Left ventricle myocardium inferior (tissue), 1 donor: ENCODE data around the gene GSTP1. TPM values are rescaled to one million over a fixed set of nuclear protein-coding genes. Genes with fewer than 3 reads are reported as not detected.

Experiments used
- DNase-seq: peaks from one replicate; pipeline ENCODE4 v3.0.0-alpha.2; 2020
- H3K27ac ChIP-seq: fragments of 200-600 bp; replicated peaks from 2 replicates; pipeline ENCODE4 v1.8.0; 2021
- H3K27me3 ChIP-seq: fragments of 200-600 bp; 2 replicates; pipeline ENCODE4 v1.8.0; 2021; ENCODE audit warnings: low read depth
- H3K36me3 ChIP-seq: fragments of 200-600 bp; 2 replicates; pipeline ENCODE4 v1.8.0; 2021
- H3K4me1 ChIP-seq: fragments of 200-600 bp; 2 replicates; pipeline ENCODE4 v1.8.0; 2021
- H3K4me3 ChIP-seq: fragments of 200-600 bp; 2 replicates; pipeline ENCODE4 v1.8.0; 2021; ENCODE audit warnings: mild to moderate bottlenecking, moderate library complexity
- H3K9me3 ChIP-seq: fragments of 200-600 bp; replicated peaks from 2 replicates; pipeline ENCODE4 v1.8.0; 2021
- intact Hi-C: fragments of 100-400 bp; cut with micrococcal nuclease; formaldehyde crosslinking; loops from one replicate; pipeline ENCODE4 v1.11.0; 2022
- total RNA-seq: library from RNA; stranded (reverse); fragmentation: NEBNext Ultra II Directional; extraction: Animal tissue kit (Norgen Biotek cat#: 25700); gene quantifications from one replicate; pipeline ENCODE4 v1.2.1, GENCODE V29; 2021
- TF ChIP-seq, protein P1 (sequence below): fragments of 200-600 bp; IDR thresholded peaks from 2 replicates; pipeline ENCODE4 v1.8.0; 2021; ENCODE audit warnings: antibody characterized with exemption, mild to moderate bottlenecking, borderline replicate concordance
- donor health status: DM: no; HTN: yes; CAD: no; lungs with severe emphysema.

The GSTP1 gene
- total RNA-seq, 1 donor from 2014 or later: 313 TPM

DNA sequence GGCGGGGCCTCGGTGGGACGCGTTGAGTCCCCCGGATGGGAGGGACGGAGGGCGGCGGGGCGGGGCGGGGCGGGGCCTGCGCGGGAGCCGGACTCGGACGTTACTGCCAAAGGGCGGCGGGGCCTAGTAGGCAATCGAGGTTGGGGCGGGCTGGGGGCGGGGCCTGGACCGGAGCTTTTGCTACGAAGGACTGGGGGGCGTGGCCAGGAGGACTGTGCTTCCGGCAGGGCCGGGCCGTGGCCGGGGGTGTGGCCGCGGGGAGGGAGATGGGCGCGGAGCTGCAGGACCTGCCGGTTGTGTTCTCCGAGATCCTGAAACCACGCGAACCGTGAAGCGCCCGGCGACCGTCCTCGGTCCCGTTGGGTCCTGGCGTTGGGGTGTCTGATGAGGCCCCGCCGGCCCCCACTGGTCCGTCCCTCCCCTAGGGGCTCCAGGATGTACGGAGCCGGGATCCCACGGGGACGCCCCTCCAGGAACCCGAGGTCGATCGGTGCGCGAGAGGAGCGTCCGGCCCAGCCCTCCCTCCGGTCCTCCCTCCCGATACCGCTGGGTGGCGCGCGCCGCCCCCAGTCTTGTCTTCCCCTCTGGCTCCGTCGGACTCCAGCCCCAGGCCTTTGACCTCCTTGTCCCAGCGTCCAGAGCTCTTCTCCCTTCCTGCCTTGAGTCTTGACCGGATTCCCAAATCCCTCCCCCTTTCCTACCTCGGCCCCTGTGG is 46.8 kb downstream of the GSTP1 start:
- TF ChIP-seq, protein P1, sequence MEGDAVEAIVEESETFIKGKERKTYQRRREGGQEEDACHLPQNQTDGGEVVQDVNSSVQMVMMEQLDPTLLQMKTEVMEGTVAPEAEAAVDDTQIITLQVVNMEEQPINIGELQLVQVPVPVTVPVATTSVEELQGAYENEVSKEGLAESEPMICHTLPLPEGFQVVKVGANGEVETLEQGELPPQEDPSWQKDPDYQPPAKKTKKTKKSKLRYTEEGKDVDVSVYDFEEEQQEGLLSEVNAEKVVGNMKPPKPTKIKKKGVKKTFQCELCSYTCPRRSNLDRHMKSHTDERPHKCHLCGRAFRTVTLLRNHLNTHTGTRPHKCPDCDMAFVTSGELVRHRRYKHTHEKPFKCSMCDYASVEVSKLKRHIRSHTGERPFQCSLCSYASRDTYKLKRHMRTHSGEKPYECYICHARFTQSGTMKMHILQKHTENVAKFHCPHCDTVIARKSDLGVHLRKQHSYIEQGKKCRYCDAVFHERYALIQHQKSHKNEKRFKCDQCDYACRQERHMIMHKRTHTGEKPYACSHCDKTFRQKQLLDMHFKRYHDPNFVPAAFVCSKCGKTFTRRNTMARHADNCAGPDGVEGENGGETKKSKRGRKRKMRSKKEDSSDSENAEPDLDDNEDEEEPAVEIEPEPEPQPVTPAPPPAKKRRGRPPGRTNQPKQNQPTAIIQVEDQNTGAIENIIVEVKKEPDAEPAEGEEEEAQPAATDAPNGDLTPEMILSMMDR: peak; percentile 82
- peak; percentile 99 for DNase-seq
- Histone ChIP-seq H3K4me3 (peak overlapping the region; percentile 74), H3K9me3 (no peaks in the 10 kb centered on the region), H3K27me3 (peaks cover 12% of the 10 kb centered on the region), H3K27ac (peak overlapping the region; percentile 99), H3K36me3 (no peaks in the 10 kb centered on the region), H3K4me1 (peaks cover 45% of the 10 kb centered on the region)
- intact Hi-C loops: no loop called here

DNA sequence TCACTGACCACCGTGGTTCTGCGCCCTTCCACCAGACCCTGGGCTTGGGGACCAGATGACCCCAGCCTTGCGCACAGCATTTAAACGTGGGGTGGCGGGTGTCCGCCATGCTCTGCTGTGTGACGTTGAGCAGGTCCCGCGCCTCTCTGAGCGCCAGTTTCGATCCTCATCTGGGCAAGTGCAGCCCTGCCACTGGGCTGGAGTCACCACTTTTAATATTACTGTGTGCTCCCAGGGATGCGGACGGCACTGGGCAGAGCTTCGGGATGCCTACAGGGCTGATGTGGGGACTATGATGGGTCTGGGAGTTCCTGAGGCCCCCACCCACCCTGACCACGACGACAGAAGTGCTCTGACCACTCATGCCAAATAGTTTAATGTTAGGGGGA is 47.3 kb downstream of the GSTP1 start:
- peak overlapping the region; percentile 99 for H3K27ac ChIP-seq
- peak overlapping the region; percentile 74 for H3K4me3 ChIP-seq
- no peak for DNase-seq
- intact Hi-C loops: no loop called here
- H3K36me3 ChIP-seq: no peaks in the 10 kb centered on the region
- TF ChIP-seq, protein P1: peak; percentile 1
- H3K27me3 ChIP-seq: peaks cover 12% of the 10 kb centered on the region
- peaks cover 45% of the 10 kb centered on the region for H3K4me1 ChIP-seq
- H3K9me3 ChIP-seq: no peaks in the 10 kb centered on the region

DNA sequence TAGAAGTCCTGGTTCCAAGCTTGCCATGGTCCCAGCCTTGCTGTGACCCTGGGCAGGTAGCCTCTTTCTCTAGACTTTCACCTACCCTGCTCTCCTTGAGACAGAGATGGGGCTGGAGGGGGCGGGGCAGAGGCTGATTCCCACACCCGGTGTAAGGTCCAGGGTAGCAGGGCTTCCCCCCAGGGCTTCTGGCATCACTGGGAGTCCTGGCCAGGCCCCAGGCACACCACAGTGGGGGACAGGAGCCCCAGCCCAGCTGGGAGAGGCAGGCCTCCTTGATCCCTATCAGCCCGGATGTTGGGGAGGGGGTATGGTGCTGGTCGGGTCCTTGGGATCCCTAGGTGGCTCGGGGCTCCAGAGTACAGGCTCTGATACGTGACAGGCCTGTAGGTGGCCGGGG is 47.8 kb downstream of the GSTP1 start:
- Histone ChIP-seq H3K9me3 (no peaks in the 10 kb centered on the region), H3K4me3 (no peak overlapping the region), H3K4me1 (peaks cover 45% of the 10 kb centered on the region), H3K36me3 (no peaks in the 10 kb centered on the region), H3K27ac (peak overlapping the region; percentile 99), H3K27me3 (peaks cover 12% of the 10 kb centered on the region)
- TF ChIP-seq, protein P1: no peak
- intact Hi-C loops: no loop called here
- DNase-seq: no peak

- Histone ChIP-seq H3K27ac (peak overlapping the region; percentile 99), H3K4me3 (no peak overlapping the region), H3K4me1 (peaks cover 45% of the 10 kb centered on the region), H3K27me3 (peaks cover 12% of the 10 kb centered on the region), H3K9me3 (no peaks in the 10 kb centered on the region), H3K36me3 (no peaks in the 10 kb centered on the region)
- TF ChIP-seq, protein P1: no peak
- no peak for DNase-seq
- intact Hi-C loops: no loop called here
Measured at GRCh38 chr11:67631853-67632174, 48.2 kb downstream of the GSTP1 start.

- intact Hi-C loops: no loop called here
- TF ChIP-seq, protein P1: no peak
- H3K36me3 ChIP-seq: no peaks in the 10 kb centered on the region
- peaks cover 12% of the 10 kb centered on the region for H3K27me3 ChIP-seq
- H3K4me3 ChIP-seq: no peak overlapping the region
- H3K4me1 ChIP-seq: peaks cover 45% of the 10 kb centered on the region
- peak overlapping the region; percentile 99 for H3K27ac ChIP-seq
- no peaks in the 10 kb centered on the region for H3K9me3 ChIP-seq
- peak; percentile 73 for DNase-seq
Measured at GRCh38 chr11:67632175-67632981, 48.8 kb downstream of the GSTP1 start.
